T-helper 17 cell (primary cell): ENCODE data around the gene ZBTB7C. TPM values are rescaled to one million over a fixed set of nuclear protein-coding genes. Genes with fewer than 3 reads are reported as not detected.
A peak's percentile ranks its signal among the peaks of the same experiment; 100 is the strongest.

Source experiments
- ATAC-seq: fragments of 150-1000 bp; cut with Tn5 transposase; 2 replicates; pipeline ENCODE4 v1.10.0; 2021; ENCODE audit warnings: mild to moderate bottlenecking, moderate library complexity
- DNase-seq, 3 donors: peaks; one replicate each; pipeline versions ENCODE4 v3.0.0 to v3.0.0-alpha.2; 2020 to 2021
- H3K9me3 ChIP-seq: one replicate; pipeline ENCODE4 v1.7.0; 2013; ENCODE audit warnings: low read length, mild to moderate bottlenecking; ENCODE audit not compliant: control insufficient read depth, poor library complexity, severe bottlenecking
- H3K27ac Mint-ChIP-seq: one replicate; pipeline ENCODE4 v1.8.0; 2022; ENCODE audit warnings: mild to moderate bottlenecking, moderate library complexity, mixed read lengths
- H3K27me3 Mint-ChIP-seq: one replicate; pipeline ENCODE4 v1.8.0; 2022; ENCODE audit warnings: mixed read lengths
- H3K36me3 Mint-ChIP-seq: one replicate; pipeline ENCODE4 v1.8.0; 2022; ENCODE audit warnings: low read depth, mixed read lengths
- H3K4me1 Mint-ChIP-seq: one replicate; pipeline ENCODE4 v1.8.0; 2022; ENCODE audit warnings: mild to moderate bottlenecking, mixed read lengths
- H3K4me3 Mint-ChIP-seq: one replicate; pipeline ENCODE4 v1.8.0; 2022; ENCODE audit warnings: mild to moderate bottlenecking, moderate library complexity, mixed read lengths
- total RNA-seq, 4 donors: library from RNA in 2 of 4; stranded (reverse) in 2 of 4; gene quantifications; one replicate each; pipeline ENCODE4 v1.2.3 and lab custom pipeline; 2022 to 2026

ZBTB7C gene
- total RNA-seq, 2 donors from 2014 or later = 0.07 TPM; not detected in 1

DNA sequence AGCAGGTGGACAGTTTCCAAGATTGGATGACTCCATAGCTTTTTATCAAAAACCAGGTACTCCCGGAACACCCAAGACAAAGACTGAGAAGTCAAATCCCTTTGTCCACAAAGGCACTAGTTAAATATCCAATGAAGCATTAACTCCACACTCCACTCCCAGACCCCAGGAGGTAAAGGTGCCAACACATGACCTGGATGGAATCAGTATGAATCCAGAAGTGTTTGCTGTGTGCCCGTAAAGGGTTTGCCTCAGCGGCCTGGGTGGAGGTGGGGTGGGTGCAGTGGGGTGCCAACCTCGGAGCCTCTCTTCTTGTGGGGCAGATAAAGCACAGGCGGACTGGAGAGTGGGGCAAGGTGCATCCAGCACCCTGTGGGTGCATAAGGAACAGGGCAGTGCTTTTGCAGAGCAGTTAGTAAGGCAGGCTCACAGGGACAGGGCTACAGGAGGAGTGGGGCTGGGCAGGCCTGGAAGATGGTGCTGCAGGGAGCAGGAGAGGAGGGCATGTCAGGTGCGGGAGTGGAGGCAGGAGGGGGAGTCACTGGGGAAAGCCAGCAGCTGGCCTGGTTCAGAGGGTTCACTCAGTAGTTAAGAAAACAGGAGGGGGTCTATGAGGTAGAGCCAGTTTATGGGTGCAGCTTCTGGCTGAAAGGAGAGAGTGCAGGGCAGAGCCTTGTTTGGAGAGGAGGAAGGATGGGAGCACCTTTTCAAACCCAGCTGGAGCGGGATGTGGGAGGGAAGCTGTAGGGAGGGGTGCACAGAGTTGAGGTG lies 270.3 kb downstream of the ZBTB7C start:
- peaks cover 64% of the 10 kb centered on the region for H3K27me3 Mint-ChIP-seq
- H3K27ac Mint-ChIP-seq = no peak overlapping the region
- DNase-seq (no peak), ATAC-seq (no peak)
- peaks cover 23% of the 10 kb centered on the region for H3K4me1 Mint-ChIP-seq
- H3K9me3 ChIP-seq = no peaks in the 10 kb centered on the region
- peaks cover 4% of the 10 kb centered on the region for H3K36me3 Mint-ChIP-seq
- no peak overlapping the region for H3K4me3 Mint-ChIP-seq

DNA sequence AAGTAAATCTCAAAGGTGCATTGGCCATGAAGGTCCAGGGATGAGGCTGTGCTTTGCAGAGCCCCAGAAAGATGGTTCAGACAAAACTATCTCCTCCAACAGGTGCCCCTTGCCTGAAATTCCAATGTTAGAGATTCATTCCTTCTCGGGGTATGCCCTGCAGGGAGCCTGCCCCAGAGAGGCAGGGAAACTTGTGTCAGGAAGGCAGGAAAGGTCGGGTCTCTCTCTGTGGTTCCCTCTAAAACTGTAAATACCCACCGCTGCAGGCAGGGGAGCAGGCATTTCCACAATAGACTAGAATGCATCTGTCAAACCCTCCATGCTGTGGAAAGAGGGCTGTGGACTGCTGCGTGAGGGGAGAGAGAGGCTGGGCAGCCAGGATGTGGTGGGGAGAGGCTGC lies 271.0 kb downstream of the ZBTB7C start:
- no peak overlapping the region for H3K27ac Mint-ChIP-seq
- peaks cover 23% of the 10 kb centered on the region for H3K4me1 Mint-ChIP-seq
- H3K9me3 ChIP-seq = no peaks in the 10 kb centered on the region
- peaks cover 4% of the 10 kb centered on the region for H3K36me3 Mint-ChIP-seq
- ATAC-seq (no peak), DNase-seq (no peak)
- peak overlapping the region; percentile 82 for H3K4me3 Mint-ChIP-seq
- H3K27me3 Mint-ChIP-seq = peaks cover 63% of the 10 kb centered on the region

DNA sequence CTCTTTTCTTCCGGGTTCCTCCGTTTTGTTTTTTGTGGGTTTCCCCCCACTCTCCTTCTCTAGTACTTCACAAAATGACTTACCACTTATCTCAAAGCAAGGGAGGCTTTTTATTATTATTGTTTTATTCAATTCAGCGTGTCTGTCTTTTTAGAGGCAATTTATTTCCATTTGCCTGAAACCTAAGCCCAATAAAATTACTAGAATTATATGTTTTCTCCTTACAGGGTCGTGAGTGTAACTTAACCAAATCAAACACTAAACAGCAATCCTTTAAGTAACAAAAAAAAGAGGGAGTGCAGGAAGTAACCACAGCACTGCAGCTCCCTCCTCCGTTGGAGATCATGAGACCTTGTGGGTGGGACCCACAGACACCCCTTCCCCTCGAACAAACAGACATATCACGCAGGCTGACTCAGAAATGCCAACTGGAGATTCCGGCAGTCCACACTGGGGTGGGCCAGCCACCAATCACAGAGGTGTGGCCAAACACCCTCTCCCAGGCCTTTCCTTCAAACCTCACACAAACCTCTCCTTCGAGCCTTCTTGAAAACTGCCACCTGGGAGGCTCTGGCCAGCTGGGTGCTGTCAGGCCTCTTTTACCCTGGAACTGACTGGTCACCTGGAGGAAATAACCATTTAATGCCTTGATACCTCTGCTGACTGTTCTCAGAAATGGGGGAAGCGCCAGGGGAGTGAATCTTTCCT lies 271.7 kb downstream of the ZBTB7C start:
- no peak for ATAC-seq
- H3K4me3 Mint-ChIP-seq = peak overlapping the region; percentile 82
- H3K4me1 Mint-ChIP-seq = peaks cover 21% of the 10 kb centered on the region
- H3K9me3 ChIP-seq = no peaks in the 10 kb centered on the region
- H3K36me3 Mint-ChIP-seq = peaks cover 4% of the 10 kb centered on the region
- no peak for DNase-seq
- peak overlapping the region; percentile 16 for H3K27ac Mint-ChIP-seq
- H3K27me3 Mint-ChIP-seq = peaks cover 62% of the 10 kb centered on the region

DNA sequence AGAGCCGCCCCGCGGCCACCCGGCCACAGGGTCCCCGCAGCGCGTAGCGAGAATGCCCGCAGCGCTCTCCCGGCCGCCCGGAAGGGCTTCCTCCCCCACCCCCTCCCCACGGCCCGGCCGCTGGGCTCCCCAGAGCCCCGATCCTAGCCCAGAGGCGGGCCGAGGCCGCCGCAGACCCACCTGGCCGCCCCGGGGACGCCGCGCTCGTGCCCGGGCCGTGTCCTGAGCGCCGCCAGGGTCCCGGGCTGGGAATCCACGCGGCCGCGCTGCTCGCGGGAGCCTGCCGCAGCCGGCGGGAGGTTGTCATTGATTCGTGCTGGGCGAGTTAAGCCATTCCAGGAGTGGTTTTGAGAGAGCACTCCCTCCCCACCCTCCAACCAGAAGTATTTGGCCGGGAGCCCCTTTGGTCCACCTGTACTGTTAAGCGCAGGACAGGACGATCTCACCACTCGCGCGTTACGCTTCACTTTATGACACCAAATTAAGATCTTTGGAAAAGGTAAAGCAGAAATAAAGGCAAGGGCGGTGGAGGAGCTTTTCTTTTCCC lies 272.3 kb downstream of the ZBTB7C start:
- DNase-seq = no peak
- peak overlapping the region; percentile 76 for H3K4me3 Mint-ChIP-seq
- peak; percentile 23 for ATAC-seq
- H3K4me1 Mint-ChIP-seq = peaks cover 21% of the 10 kb centered on the region
- peaks cover 60% of the 10 kb centered on the region for H3K27me3 Mint-ChIP-seq
- peak overlapping the region; percentile 16 for H3K27ac Mint-ChIP-seq
- H3K9me3 ChIP-seq = no peaks in the 10 kb centered on the region
- peaks cover 4% of the 10 kb centered on the region for H3K36me3 Mint-ChIP-seq

DNA sequence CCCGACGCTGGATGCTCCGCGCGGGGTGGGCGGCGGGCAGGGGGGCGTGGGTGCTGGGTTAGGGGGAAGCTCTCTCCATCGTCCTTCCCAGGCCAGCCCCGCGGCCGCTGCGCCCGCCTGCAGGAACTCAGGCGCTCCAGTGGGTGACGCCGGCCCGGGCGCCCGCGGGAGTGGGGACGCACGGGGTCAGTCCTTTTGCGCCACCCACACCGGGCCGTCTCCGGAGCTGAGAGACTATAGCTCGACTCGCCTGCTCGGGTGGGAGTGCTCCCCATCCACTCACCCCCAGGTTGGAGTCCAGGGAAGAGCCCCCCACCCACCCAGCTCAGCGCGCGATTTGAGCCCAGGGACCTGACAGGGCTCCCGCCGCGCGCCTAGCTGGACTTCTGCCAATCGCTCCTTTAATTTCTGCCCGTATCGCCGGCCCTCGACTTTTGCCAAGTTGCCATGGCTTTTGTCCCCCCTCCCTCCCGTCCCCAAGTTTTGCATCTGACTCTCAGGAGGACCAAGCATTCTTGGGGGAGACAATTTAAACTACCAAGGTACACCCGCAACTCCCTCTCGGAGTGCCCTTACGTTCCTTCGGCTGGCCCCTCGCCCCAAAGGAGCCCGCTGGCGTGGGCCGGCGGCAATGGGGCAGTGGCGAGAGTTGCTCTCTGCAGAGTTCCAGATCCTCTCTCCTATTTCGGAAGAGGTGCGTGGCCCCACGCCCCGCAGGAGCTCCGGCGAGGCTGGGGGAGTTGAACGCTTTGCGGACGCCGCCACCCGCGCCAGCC lies 272.9 kb downstream of the ZBTB7C start:
- H3K9me3 ChIP-seq = no peaks in the 10 kb centered on the region
- DNase-seq = no peak
- Mint-ChIP-seq H3K4me3 (peak overlapping the region; percentile 33), H3K4me1 (peaks cover 21% of the 10 kb centered on the region), H3K36me3 (peaks cover 4% of the 10 kb centered on the region), H3K27ac (no peak overlapping the region), H3K27me3 (peaks cover 58% of the 10 kb centered on the region)
- no peak for ATAC-seq

DNA sequence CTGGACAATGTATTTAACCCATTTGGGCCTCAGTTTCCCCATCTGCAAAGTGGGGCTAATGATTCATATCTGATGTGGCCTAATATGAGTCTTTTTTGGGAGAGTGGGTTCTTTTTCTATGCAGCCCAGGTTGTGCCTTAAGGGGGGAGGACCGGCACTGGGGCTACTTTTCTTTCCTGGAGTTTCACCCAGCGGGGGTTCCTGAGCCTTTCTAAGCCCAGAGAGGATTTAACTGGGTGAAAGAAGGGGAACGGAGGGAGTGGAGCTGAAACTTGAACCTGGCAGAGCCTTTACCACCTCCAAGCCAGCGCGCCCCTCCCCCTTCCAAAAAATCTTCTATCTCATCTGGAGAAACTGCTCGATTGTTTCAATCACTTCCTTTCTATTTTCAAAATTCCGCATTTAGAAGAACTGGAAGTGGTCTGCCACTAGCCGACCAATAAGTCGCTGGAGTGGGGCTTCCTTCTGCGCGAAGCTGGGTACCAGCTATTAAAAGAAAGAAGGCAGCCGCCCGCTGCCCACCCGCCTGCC lies 273.7 kb downstream of the ZBTB7C start:
- no peak for ATAC-seq
- Mint-ChIP-seq H3K4me3 (peak overlapping the region; percentile 69), H3K27me3 (peaks cover 55% of the 10 kb centered on the region)

DNA sequence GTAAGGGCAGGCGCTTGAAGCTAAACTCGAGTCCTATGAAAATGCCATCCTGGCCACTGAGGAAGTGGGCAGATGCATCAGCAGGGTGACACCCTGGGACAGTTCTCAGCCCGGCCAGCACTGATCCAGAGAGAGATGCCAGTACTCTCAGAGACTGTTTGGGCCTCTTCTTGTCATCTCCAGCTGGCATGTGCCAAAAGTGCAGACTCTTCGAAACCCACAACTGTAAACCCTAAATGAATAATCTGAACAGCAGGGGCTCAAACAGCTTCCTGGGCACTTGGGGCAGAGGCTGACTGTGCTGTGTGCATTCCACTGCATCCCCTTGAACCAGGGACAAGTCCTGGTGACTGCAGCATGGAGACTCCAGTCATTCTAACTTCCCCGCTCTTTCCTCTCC lies 274.6 kb downstream of the ZBTB7C start:
- Mint-ChIP-seq H3K4me1 (peaks cover 16% of the 10 kb centered on the region), H3K27ac (no peak overlapping the region), H3K27me3 (peaks cover 50% of the 10 kb centered on the region), H3K36me3 (peaks cover 4% of the 10 kb centered on the region), H3K4me3 (no peak overlapping the region)
- no peak for ATAC-seq
- H3K9me3 ChIP-seq = no peaks in the 10 kb centered on the region
- DNase-seq = no peak

More for the DNA sequence above, 273.7 kb downstream of the ZBTB7C start:
- H3K9me3 ChIP-seq = no peaks in the 10 kb centered on the region
- no peak for DNase-seq
- Mint-ChIP-seq H3K4me1 (peaks cover 19% of the 10 kb centered on the region), H3K27ac (no peak overlapping the region), H3K36me3 (peaks cover 4% of the 10 kb centered on the region)

DNA sequence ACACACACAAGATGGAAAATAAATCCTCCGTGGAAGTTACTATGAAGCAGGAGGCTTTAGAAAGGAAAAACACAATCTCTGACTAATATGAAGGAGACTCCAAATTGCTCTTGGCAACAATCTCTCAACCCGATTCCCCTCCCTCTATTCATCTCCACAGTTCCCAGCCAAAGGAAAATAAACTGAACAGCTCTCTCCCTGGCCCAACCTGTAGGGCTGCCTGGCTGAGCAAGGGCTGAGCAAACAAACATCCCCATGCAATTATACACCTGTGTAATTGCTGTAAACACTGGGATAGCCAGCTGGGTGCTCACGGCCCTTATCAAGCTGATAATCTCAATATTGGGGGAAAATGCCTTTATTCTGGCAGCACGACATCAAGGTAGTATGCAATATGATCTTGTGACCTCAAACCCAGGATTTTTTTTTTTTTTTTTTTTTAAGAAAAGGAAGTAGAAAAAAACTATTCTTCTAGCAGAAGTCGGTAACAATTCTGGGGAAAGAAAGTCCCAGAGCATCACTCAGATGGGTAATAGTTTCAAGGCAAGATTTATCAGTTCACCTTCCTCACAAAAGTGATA lies 275.4 kb downstream of the ZBTB7C start:
- Mint-ChIP-seq H3K4me3 (no peak overlapping the region), H3K27me3 (peaks cover 50% of the 10 kb centered on the region), H3K4me1 (peaks cover 13% of the 10 kb centered on the region), H3K36me3 (peaks cover 4% of the 10 kb centered on the region), H3K27ac (no peak overlapping the region)
- H3K9me3 ChIP-seq = no peaks in the 10 kb centered on the region
- no peak for DNase-seq
- no peak for ATAC-seq

DNA sequence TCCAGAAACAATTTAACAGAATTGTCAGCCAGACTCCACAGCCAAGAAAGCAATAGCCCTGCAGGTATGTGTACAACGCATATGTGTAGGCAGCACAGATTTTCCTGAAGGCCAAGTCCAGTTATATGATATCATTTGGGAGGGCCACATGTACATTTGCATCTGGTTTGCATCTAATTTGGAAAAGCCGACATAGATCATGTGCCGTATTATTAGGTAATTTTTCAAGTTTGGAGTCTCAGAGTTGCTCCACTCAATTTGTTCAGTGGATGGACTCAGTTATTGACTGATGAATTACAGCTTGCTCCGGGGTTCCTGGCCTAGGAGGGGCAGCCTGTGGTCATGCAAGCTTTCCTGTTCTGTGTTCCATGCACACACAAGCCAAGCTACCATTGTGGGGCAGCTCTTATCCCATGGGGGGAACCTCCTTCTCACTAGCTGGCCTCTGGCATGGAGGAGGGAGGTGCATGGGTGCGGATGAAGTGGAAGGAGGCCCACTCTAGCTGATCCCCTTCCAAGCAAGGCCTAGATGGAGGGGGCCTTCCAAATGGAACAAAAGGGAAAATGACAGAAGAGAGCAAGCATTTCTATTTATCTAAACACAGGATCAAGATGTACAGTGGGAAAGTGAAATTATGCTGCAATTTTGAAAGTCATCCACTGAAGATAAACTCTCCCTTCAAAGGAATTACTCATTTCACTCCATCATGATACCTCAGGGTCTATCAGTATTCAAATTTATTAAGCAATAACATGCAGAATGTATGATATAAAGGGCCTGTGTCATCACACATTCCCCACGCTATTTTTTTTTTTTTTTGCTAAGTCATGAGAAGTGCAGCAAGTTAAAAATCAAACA lies 276.2 kb downstream of the ZBTB7C start:
- H3K27ac Mint-ChIP-seq = no peak overlapping the region
- H3K4me1 Mint-ChIP-seq = peaks cover 13% of the 10 kb centered on the region
- no peak for DNase-seq
- peaks cover 49% of the 10 kb centered on the region for H3K27me3 Mint-ChIP-seq
- peaks cover 5% of the 10 kb centered on the region for H3K36me3 Mint-ChIP-seq
- H3K9me3 ChIP-seq = no peaks in the 10 kb centered on the region
- ATAC-seq = no peak
- H3K4me3 Mint-ChIP-seq = no peak overlapping the region

DNA sequence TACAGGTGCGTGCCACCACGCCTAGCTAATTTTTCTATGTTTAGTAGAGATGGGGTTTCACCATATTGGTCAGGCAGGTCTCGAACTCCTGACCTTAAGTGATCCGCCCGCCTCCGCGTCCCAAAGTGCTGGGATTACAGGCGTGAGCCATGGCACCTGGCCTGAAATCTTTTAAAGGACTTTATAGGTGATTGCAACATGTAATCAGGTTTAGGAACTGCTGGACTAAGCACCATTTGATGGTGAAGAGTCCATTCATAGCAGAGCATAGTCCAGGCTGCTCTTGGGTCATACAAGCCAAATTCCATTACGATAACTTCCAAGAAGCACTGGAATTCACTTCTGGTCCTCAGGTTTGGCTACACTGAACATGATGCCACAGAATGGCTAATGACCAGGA lies 278.1 kb downstream of the ZBTB7C start:
- H3K36me3 Mint-ChIP-seq = peaks cover 5% of the 10 kb centered on the region
- no peak for DNase-seq
- H3K27me3 Mint-ChIP-seq = peaks cover 41% of the 10 kb centered on the region

DNA sequence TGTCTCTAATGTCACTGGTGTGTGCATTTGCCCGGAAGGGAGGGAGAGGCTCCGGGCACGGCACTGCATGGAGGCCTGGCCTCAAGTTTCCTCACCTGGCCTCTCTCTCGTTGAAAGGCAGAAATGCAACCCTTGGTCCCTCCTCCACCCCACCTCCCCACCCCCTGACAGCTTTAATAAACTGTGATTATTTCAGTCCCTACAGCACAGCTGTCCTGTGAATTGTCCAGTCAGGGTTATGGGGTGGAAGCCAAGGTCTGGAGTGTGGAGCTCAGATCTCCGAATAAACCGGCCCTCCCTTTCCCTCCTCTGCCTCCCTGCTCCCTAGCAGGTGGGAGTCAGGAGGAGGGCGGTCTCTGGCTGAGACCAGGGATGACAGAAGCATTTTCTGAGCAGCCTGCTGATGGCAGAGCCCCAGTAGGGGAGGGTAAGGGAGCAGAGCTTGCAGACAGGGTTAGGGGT lies 279.5 kb downstream of the ZBTB7C start:
- H3K9me3 ChIP-seq = no peaks in the 10 kb centered on the region
- Mint-ChIP-seq H3K27ac (no peak overlapping the region), H3K36me3 (peaks cover 5% of the 10 kb centered on the region), H3K27me3 (peaks cover 37% of the 10 kb centered on the region), H3K4me3 (no peak overlapping the region), H3K4me1 (peaks cover 3% of the 10 kb centered on the region)
- DNase-seq (no peak), ATAC-seq (no peak)

More for the DNA sequence above, 278.1 kb downstream of the ZBTB7C start:
- H3K4me3 Mint-ChIP-seq = no peak overlapping the region
- no peaks in the 10 kb centered on the region for H3K9me3 ChIP-seq
- H3K27ac Mint-ChIP-seq = no peak overlapping the region
- peaks cover 4% of the 10 kb centered on the region for H3K4me1 Mint-ChIP-seq
- ATAC-seq = no peak

DNA sequence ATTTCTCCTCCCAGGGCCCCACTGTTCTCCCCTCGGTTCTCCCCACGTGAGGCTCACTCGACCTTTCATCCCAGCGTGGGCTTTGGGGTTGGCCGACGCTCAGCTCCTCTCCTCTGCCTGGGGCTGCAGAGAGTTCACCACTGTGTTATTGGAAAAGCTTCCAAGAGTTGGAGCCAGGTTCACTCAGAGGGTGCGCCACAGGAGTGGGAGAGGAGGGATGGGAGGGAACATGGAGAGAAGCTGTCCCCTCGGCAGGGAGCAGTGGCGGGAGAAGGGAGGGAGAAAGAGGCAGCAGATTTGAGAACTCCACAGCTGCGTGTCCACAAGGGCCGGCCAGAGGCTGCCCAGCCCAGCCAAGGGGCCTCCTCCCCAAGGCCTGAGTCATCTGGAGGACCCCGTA lies 281.6 kb downstream of the ZBTB7C start:
- H3K36me3 Mint-ChIP-seq = peaks cover 5% of the 10 kb centered on the region
- peaks cover 45% of the 10 kb centered on the region for H3K27me3 Mint-ChIP-seq
- no peak overlapping the region for H3K4me3 Mint-ChIP-seq
- H3K4me1 Mint-ChIP-seq = peaks cover 3% of the 10 kb centered on the region
- H3K9me3 ChIP-seq = no peaks in the 10 kb centered on the region
- no peak overlapping the region for H3K27ac Mint-ChIP-seq
- no peak for ATAC-seq
- no peak for DNase-seq
